NB4 (cell line): ENCODE measurements around the gene SHLD1.

Source experiments
- DNase-seq: peaks from one replicate; pipeline ENCODE4 v3.0.0; 2010; ENCODE audit warnings: low read depth
- H3K4me3 ChIP-seq: one replicate; pipeline ENCODE4 v1.5.1; 2011; ENCODE audit warnings: mild to moderate bottlenecking, low read depth, low read length, moderate library complexity
- MYC ChIP-seq: IDR thresholded peaks from 2 replicates; pipeline ENCODE4 v1.6.1; 2011; ENCODE audit warnings: low read depth, low read length
- POLR2A ChIP-seq: IDR thresholded peaks from 2 replicates; pipeline ENCODE4 v1.6.1; 2011; ENCODE audit warnings: mild to moderate bottlenecking; ENCODE audit not compliant: insufficient read length; ENCODE audit errors: extremely low read depth
- TF ChIP-seq, protein P1 (sequence below): IDR thresholded peaks from one replicate; pipeline ENCODE4 v1.5.1; 2012; ENCODE audit warnings: low read depth, low read length
- TF ChIP-seq, protein P2 (sequence below): IDR thresholded peaks from 2 replicates; pipeline ENCODE4 v1.6.1; 2011; ENCODE audit warnings: low read depth, low read length

The SHLD1 gene

DNA sequence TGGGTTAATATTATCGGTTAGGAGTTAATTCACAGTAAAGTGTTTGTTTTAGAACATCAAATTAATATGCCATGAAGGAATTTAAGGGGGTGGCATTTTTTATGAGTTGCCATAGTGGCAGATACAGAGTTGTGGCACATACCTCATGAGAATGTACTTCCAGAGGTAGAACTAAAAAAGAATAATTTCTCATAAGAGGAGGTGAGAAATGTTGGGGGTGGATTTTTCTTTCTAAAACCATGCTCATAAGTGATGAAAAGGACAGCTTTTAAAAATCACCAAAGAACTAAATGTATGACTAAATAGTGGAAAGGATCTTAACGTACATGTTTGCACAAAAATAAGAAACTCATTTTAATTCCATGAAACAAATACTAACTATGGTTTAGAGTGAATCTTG is 58.7 kb downstream of the SHLD1 start:
- no peak for DNase-seq
- no peak for TF ChIP-seq POLR2A
- no peak for TF ChIP-seq MYC
- TF ChIP-seq, protein P1, sequence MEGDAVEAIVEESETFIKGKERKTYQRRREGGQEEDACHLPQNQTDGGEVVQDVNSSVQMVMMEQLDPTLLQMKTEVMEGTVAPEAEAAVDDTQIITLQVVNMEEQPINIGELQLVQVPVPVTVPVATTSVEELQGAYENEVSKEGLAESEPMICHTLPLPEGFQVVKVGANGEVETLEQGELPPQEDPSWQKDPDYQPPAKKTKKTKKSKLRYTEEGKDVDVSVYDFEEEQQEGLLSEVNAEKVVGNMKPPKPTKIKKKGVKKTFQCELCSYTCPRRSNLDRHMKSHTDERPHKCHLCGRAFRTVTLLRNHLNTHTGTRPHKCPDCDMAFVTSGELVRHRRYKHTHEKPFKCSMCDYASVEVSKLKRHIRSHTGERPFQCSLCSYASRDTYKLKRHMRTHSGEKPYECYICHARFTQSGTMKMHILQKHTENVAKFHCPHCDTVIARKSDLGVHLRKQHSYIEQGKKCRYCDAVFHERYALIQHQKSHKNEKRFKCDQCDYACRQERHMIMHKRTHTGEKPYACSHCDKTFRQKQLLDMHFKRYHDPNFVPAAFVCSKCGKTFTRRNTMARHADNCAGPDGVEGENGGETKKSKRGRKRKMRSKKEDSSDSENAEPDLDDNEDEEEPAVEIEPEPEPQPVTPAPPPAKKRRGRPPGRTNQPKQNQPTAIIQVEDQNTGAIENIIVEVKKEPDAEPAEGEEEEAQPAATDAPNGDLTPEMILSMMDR = no peak
- TF ChIP-seq, protein P2, sequence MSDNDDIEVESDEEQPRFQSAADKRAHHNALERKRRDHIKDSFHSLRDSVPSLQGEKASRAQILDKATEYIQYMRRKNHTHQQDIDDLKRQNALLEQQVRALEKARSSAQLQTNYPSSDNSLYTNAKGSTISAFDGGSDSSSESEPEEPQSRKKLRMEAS = no peak

DNA sequence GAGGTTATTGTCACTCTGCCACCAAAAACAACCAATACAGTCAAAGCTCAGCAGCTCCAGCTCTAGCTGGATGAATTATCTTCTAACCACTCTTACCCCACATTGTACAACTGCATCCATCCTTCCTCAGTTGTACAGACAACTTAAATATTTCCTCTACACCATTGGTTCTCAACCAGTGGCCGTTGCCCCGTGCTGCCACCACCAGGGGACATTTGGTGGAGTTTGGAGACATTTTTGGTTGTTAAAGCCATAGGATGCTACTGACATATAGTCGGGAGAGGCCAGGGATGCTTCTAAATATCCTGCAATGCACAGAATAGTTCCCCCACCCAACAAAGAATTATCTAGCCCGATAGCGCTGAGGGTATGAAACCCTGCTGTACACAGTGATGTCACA is 59.3 kb downstream of the SHLD1 start:
- no peak for TF ChIP-seq MYC
- TF ChIP-seq, protein P2 = no peak
- TF ChIP-seq, protein P1 = no peak
- TF ChIP-seq POLR2A = no peak
- no peak overlapping the region for H3K4me3 ChIP-seq
- no peak for DNase-seq

More for the DNA sequence above, 58.7 kb downstream of the SHLD1 start:
- no peak overlapping the region for H3K4me3 ChIP-seq

DNA sequence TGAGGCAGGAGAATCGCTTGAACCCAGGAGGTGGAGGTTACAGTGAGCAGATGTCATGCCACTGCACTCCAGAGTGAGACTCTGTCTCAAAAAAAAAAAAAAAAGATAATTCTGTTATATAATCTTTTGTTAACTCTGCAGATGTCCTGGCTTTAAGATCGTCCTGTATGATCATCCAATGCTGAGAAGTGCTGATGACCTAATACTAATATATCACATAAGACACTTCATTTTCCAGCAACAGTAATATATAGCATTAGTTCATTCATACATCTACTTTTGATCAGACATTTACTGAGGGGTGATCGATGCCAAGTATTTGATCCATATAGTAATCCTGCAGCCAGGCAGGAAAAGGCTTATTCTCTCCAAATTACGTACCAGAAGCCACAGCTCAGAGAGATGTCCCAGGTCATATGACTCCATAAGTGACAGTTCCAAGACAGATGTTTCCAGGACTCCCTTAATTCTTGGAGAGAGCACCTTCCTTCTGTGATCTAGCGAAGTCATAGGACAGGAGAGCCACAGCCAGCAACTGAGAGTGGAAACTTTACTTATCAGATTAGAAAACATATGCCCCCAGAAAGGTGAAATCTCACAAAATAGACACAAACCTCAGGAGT is 60.7 kb downstream of the SHLD1 start:
- no peak for DNase-seq
- H3K4me3 ChIP-seq = no peak overlapping the region
- TF ChIP-seq, protein P1 = no peak
- TF ChIP-seq MYC = no peak
- TF ChIP-seq, protein P2 = no peak

DNA sequence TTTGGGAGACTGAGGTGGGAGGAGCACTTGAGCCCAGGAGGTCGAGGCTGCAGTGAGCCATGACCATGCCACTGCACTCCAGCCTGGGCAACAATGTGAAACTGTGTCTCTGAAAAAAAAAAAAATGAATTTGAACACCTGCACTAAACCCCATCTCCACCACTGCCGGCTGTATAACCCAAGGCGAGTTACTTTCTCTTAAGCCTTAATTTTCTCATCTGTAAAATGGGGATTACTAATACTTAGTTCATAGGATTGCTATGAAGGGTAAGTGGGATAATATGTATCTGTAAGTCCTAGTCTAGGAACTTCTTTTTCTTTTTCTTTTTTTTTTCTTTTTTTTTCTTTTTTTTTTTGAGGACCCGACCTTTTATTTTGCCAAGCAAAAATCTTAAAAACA is 61.5 kb downstream of the SHLD1 start:
- no peak overlapping the region for H3K4me3 ChIP-seq
- DNase-seq = no peak
- TF ChIP-seq POLR2A = no peak
- TF ChIP-seq, protein P2 = no peak
- TF ChIP-seq, protein P1 = no peak
- no peak for TF ChIP-seq MYC

DNA sequence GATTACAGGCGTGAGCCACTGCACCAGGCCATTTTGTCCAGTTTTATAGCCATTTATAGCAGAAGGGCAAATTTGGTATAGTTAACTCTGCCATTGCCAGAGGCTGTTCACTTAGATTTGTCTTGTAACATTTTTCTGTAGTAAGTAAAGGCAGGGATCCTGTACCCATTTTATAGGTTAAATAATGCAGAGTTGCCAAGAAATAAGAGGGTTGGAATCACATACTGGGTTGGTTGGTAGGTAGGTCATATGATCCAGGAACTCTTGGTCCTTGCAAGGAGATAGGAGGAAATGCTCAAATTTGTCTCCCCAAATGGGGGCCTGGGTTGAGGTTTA is 68.1 kb downstream of the SHLD1 start:
- no peak for DNase-seq
- no peak overlapping the region for H3K4me3 ChIP-seq
- TF ChIP-seq, protein P1 = no peak
- TF ChIP-seq POLR2A (no peak), MYC (no peak)
- TF ChIP-seq, protein P2 = no peak

DNA sequence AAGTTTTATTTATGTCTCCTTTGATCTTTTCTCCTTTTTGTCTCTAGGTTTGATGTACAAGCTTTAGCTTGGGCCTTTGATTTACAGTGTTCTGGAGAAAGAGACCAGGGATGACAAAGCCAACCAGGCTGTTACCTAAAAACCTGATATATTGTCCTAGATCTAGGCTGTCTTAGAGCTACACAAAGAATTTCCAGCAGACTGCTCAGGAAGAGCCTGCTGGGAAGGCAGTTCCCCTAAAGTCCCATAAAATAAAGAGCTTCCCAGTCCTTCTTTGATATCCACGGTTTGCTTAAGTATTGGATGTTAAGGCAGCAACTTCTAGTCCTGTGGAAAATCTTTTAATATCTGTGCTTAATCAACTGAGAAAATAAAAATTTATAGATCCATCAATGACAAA is 70.5 kb downstream of the SHLD1 start:
- TF ChIP-seq MYC = no peak
- TF ChIP-seq, protein P1 = no peak
- no peak for TF ChIP-seq POLR2A
- TF ChIP-seq, protein P2 = no peak
- DNase-seq = no peak
- H3K4me3 ChIP-seq = no peak overlapping the region
